H4 (cell line): ENCODE measurements around the gene LRRC51. TPM values are rescaled to one million over a fixed set of nuclear protein-coding genes. Genes with fewer than 3 reads are reported as not detected.
"Not testable (repeated sequence)": the region's sequence is repeated elsewhere in the genome, so short reads cannot be mapped to it uniquely, and the experiment has no call there.

Experiments used
- DNase-seq: peaks from one replicate; pipeline ENCODE4 v3.0.0-alpha.2; 2015; ENCODE audit warnings: low spot score
- total RNA-seq: library from RNA; depleted of rRNA; stranded (reverse); fragments of >200 nt; shearing (Covaris generic); gene quantifications from 2 replicates; pipeline ENCODE4 v1.2.3, GENCODE V29; 2014

LRRC51 gene
- total RNA-seq, 1 experiment from 2014 or later: 3.9 TPM

GRCh38 chr11:72111300-72112142 lies 30.9 kb downstream of the LRRC51 start:
- DNase-seq: no peak

DNA sequence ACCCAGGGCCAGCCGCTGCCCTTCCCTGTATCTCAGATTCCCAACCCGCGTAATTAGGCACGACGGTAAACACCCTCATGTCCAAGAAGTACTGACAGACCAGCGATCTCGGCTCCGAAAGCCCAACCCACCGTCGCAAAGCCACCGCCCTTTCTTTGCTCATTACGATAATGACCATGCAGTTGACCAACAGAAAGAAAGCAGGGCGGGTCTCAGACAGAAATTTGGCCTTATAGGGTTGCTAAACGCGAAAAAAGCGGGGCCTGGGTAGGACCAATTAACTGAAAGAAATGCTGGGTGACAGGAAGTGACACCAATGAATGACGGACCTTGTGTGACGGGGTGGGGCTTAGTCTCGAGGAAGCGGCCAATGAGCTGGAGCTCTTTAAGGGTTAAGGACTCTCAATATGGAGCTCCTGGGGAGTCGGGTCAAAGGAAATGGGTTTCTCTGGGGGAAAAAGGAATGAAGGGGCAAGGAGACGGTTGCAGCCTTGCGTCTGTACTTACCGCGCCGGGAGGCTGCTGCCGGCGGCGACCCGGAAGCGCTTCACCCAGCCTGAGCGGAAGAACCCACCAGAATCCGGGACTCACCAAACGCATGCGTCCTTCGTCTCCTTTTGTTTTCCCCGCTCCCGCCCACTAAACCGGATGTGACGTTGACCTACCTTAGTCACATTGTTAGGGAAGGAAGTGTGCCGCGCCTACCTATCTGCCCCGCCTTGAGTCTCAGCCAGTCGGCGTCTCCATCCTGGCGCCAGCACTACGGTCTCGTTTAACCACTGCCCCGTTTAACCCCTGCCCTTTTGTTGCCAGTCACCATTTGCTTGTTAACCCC lies 31.7 kb downstream of the LRRC51 start, which contains the start of gene ANAPC15:
Gene ANAPC15, minus strand, starts transcription at position 553 of the 835 bp plus-strand sequence. CDS start 1,419 bp downstream, outside the sequence.
- peak; percentile 99 for DNase-seq

- DNase-seq: no peak
These were observed 32.5 kb downstream of the LRRC51 start for GRCh38 chr11:72112978-72113808.

GRCh38 chr11:72114570-72114969 lies 33.9 kb downstream of the LRRC51 start:
- no peak for DNase-seq

- DNase-seq: no peak
These were observed 35.5 kb downstream of the LRRC51 start for GRCh38 chr11:72116019-72116755.

DNA sequence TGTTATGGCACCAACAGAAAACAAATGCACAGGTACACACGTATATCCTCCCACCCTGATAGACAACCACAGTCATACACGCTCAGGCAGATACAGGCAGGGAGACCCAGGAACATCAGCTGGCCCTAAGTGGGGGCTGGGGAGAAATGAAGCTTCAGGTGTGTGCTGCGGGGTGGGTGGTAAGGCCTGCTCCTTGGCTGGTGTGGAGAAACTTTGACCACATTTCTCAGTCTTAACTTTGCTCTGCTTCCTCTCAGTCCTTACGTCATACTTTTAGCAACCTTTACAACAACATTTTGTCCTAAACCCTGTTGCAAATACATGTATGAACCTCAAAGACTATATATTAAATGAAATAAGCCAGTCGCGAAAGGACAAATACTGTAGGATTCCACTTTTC lies 38.5 kb downstream of the LRRC51 start:
- DNase-seq: no peak

DNA sequence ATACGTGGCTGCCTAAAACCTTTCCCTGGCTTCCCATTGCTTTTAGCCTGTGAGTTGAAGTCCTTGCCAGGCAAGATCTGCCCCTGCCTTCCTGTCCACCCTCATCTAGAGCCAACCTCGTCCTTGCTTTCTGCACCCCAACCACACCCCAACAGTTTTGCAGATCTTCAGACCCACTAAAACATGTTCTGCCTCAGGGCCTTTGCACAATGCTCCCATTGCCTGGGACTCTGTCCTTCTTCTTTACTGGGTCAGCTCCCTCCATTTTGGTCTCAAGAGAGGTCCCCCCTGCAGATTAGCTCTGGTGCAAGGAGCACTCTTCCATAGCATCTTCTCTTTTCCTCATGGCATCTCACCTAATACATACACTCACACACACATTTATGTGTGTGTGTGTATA lies 40.3 kb downstream of the LRRC51 start:
- no peak for DNase-seq

GRCh38 chr11:72122607-72123006 lies 42.0 kb downstream of the LRRC51 start:
- DNase-seq: no peak

DNA sequence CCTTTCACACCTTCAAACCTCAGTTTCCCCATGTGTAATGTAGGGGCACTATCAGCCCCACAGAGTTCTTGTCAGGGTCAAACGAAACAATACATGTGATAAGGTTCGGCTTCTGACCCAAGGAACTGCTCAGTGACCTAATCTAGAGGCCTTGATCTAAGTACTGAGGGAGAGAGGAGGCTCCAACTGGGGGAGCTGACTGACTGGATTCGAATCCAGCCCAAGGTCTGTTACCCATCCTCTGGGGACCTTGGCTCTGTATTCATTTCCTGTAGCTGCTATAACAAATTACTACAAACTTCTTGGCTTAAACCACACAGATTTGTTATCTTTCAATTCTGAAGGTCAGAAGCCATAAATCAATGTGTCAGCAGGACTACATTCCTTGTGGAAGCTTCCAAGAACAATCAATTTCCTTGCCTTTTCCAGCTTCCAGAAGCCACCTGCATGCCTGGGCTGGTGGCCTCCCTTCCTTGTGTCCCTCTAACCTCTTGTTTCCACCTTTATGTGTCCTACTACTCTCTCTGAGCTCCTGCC lies 42.5 kb downstream of the LRRC51 start:
- DNase-seq: no peak

- no peak for DNase-seq
These were observed 43.4 kb downstream of the LRRC51 start for GRCh38 chr11:72124046-72124445.

- no peak for DNase-seq
These were observed 45.3 kb downstream of the LRRC51 start for GRCh38 chr11:72125956-72126355.

DNA sequence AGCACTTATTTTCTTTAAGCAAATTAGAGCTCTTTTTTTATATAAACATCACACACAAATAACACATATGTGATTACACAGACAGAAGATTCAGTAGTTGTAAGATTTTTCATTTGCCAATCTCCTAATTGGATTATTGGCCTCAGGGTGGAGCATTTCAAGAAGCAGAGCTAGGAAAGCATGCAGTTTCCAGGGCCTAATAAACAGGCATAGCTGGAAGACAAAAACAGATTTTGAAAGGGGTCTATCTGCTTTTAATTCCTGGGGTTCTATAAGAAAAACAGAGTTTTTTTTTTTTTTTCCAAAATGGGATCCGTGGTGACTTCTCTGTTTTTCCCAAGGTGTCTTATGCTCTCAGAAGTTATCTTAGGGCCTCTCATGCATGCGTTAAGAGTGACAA lies 47.3 kb downstream of the LRRC51 start:
- DNase-seq: no peak

DNA sequence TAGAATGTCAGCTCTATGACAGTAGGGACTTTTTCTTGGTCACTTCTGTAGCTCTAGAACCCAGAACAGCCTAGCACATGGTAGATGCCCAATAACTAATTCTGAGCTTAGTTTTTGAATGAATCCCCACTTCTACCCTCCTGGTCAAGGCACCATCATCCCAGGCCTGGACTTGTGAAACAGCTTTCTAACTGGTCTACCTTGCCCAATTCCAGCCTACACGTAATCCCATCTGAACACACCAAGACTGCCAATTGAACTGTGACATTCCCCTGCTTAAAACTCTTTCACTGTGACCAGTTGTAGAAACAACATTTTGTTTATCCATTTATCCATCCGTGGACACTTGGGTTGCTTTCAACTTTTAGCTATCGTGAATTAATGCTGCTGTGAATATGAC lies 48.7 kb downstream of the LRRC51 start:
- no peak for DNase-seq

DNA sequence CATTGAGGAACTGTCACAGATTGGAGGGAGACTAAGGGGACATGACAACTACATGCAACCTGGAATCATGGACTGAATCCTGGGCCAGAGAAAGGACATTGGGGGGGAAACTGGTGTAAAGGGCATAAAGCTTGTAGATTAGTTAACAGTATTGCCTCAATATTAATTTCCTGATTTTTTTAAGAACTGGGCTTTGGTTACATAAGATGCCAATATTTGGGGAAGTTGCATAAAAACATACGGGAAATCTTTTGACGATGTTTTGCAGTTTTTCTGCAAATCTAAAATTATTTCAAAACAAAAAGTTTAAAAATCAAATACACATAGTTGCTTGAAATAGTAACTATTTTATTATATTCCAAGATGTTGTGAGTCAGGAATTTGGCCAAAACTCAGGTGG lies 52.0 kb downstream of the LRRC51 start:
- DNase-seq: no peak

- DNase-seq: not testable (repeated sequence)
These were observed 54.8 kb downstream of the LRRC51 start, which contains the start of gene FOLR3 for GRCh38 chr11:72135473-72135872. FOLR3 (plus strand) TSS chr11:72135725; CDS start chr11:72135953, 228 bp downstream.

- no peak for DNase-seq
These were observed 55.4 kb downstream of the LRRC51 start for GRCh38 chr11:72135891-72136683.

- no peak for DNase-seq
These were observed 56.1 kb downstream of the LRRC51 start for GRCh38 chr11:72136684-72137262.

GRCh38 chr11:72138821-72139390 lies 58.3 kb downstream of the LRRC51 start:
- no peak for DNase-seq

- no peak for DNase-seq
These were observed 58.9 kb downstream of the LRRC51 start for GRCh38 chr11:72139500-72139899.
